Right kidney (tissue), 1 donor: Measurements from ENCODE around the gene CD200R1.
"Not testable (repeated sequence)": the region's sequence is repeated elsewhere in the genome, so short reads cannot be mapped to it uniquely, and the experiment has no call there.

Experiments
- DNase-seq: peaks from one replicate; pipeline ENCODE4 v3.0.0-alpha.2; 2016

The CD200R1 gene

DNA sequence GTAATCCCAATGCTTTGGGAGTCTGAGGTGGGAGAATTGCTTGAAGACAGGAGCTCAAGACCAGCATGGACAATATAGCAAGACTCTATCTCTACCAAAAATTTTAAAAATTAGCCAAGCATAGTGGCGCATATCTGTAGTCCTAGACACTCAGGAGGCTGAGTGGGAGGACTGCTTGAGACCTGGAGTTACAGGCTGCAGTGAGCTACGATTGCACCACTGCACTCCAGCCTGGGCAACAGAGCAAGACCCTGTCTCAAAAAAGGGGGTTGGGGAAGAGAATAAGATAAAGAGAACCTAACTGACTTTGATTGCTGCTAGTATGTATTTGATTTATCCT lies 755 bp downstream of the CD200R1 start:
- DNase-seq = no peak

DNA sequence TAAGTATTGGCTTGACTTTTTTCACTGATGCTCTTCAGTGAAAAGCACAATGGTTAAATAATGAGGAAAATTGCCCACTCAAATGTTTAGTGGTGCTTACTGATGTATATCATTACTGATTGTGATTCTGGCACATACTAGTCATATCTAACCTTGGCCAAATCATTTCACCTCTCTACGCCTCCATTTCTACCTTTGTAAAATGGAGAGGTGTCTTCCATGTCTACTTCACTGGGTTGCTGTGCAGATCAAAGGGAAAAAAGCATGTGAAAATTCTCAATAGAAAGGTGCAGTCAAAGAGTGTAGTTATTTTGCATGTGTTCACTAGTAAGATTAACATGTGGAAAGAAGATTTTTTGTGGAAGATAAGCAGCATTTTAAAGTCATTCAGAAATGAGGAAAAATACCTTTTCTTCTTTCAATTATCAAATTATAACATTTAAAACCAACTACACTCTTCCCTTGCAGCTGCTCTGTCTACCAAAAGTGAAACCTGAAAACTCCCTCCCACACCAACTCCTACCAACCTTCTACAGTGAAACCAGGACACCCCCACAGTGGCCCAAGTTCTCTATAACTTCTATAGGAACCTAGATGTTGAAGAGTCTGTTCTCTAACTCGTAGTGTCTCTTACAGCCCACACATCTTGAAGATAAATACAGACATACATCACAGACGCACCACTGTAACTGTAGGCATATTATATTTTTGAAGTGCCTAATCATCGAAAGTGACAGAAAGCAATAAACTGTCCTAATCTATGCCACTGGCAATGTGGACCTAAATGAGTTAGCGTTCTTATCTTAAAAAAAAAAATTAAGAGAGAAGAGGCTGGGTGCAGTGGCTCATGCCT lies 1.4 kb downstream of the CD200R1 start:
- no peak for DNase-seq

DNA sequence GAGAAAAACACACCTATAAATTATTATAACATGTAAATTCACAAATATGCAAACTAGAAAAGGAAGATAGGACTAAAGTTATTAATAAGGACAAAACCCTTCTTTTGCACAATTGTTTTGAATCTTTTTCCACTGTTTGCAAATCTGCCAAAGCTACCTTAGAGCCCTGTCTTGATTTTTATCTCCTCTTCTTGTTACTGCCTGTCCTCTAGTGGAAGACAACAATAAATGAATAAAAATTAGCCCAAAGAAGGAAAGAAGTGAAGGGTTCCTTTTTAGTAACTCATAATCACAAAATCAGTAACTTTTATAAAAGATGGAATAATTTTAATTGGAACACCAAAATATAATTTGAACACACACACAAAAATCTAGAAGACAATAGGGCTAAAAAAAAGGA lies 2.7 kb downstream of the CD200R1 start:
- no peak for DNase-seq

DNA sequence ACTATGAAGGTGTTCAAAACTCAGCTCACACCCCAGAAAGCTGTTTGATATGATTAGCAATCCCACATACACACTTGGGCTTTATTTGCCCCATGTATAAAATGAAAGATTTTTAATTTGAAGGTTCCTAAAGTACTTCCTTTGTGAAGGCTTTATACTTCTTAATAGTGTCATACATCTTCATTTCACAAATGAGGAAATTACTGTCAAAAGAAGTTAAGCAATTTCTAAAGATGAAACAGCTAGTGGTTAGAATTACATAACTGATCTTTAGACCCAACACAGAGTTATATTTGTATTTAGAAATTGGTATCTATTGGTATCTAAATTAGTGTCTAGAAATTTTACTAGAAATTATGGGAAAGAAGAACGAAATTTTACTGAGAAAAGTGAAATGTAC lies 7.1 kb downstream of the CD200R1 start:
- DNase-seq = no peak

DNA sequence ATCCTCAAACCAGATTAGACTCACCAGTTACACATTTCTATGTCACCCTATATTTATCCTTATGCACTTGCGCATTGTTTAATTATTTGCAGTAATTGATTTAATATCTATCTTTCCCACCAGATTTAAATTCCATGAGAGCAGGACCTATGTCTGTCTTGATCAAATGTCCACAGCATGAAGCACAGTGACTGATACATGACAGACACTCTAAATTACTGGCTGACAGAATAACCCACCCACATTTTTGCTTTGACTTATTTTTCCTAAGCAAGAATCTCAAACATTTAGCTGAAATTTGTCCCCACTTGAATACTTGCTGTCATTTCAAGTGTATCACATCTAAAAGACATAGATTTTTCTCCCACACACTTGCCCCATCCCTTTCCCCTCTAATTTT lies 7.5 kb downstream of the CD200R1 start:
- DNase-seq = no peak

DNA sequence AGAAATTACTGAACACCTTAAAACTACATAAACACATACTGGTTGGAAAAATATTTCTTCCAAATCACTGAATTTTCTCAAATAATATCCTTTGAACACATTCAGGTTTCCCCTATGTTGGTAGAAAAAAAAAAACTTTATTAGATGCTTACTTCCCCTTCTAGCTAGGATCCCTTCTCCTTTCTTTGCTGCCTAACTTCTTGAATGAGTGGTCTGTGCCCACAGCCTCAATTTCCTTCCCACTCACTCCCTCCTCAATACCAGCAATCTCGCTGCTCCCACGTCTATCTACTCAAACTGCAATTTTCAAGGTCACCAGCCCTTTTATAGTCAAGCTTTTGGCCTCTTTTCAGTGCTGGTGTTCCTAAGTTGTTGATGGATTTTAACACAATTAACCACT lies 8.3 kb downstream of the CD200R1 start:
- no peak for DNase-seq

DNA sequence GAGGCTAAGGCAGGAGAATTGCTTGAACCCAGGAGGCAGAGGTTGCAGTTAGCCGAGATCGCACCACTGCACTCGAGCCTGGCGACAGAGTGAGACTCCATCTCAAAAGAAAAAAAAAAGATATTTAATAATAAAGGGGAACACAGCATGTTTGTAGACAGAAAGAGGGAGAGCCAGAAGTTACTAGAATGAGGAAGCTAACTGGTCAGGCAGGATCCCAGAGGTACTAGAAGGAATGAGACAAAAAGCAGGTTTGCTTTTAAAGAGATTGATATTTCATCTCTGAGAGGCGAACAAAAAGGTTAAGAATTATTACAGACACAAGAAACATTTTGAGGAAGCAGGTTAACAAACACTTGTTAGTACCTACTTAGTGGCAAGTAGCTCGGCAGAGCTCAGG lies 9.2 kb downstream of the CD200R1 start:
- no peak for DNase-seq

DNA sequence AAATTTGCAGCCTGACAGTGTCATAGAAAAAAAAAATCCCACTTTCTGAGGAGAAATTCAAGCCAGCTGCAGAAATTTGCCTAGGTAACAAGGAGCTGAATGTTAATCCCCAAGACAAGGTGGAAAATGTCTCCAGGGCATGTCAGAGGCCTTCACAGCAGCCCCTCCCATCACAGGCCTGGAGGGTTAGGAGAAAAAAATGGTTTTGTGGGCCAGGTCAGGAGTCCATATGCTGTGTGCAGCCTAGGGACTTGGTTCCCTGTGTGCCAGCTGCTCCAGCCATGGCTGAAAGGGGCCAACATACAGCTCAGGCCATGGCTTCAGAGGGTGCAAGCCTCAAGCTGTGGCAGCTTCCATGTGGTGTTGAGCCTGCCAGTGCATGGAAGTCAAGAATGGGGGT lies 11.2 kb downstream of the CD200R1 start:
- no peak for DNase-seq

DNA sequence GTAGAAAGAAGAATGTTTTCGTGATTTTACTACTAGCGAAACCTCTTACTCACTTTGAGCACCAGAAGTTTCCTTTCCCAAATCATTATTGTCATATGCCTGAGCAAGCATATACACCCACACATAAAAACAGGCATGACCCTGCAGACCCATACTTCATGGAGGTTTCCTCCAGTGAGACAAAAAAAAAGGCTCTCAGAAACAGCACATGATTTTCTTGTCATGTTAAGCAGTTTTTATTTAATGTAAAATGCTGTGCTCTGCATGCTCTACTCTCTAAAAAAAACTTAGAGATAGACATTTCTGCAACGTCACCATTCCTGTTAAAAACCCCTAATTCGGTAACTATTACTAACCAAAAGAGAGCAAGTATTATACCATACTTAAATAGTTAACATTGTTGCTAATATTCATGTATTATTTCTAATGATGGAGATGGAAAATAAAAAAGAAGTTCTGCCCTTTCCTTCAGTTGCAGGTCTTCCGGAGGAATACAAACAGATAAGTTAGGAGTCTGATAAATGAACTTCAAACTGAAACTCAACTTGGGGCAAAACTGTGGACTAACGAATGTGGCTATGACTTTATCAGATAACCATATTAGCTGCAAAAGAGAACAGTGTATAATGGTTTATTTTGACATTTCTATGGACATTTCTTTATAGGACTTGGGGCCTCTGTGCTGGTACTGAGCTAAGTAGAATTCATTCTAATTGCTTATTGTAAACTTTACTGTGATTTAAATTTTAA lies 15.9 kb downstream of the CD200R1 start:
- DNase-seq = no peak

DNA sequence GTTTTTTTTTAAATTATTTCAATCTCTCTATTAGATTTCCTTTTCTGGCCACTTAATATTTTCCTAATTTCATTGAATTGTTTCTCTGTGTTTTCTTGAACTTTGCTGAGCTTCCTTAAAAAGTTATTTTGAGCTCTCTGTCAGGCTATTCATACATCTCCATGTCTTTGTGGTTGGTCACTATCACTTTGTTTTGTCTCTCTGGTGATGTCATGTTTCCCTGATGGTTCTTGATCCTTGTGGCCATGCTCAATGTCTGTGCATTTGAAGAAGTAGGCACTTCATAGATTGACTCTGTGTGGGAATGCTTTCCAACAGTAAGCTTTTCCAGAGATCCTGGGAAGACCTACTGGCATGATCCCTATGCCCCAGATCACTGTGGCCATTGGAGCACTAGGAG lies 18.6 kb downstream of the CD200R1 start:
- DNase-seq = no peak

DNA sequence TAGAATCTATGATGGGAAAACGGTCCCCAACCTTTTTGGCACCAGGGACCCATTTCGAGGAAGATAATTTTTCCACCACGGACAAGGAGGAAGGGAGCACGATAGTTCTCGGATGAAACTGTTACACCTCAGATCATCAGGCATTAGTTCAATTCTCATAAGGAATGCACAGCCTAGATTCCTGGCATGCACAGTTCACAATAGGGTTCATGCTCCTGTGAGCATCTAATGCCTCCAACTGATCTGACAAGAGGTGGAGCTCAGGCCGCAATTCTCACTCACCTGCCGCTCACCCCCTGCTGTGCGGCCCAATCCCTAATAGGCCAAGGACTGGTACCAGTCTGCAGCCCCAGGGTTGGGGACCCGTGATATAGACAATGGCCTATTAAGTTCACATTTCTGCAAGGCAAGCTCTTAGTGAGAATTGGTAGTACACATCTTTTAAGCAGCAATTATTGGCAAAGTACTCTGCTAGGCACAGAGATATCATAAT lies 26.5 kb downstream of the CD200R1 start:
- DNase-seq = no peak

DNA sequence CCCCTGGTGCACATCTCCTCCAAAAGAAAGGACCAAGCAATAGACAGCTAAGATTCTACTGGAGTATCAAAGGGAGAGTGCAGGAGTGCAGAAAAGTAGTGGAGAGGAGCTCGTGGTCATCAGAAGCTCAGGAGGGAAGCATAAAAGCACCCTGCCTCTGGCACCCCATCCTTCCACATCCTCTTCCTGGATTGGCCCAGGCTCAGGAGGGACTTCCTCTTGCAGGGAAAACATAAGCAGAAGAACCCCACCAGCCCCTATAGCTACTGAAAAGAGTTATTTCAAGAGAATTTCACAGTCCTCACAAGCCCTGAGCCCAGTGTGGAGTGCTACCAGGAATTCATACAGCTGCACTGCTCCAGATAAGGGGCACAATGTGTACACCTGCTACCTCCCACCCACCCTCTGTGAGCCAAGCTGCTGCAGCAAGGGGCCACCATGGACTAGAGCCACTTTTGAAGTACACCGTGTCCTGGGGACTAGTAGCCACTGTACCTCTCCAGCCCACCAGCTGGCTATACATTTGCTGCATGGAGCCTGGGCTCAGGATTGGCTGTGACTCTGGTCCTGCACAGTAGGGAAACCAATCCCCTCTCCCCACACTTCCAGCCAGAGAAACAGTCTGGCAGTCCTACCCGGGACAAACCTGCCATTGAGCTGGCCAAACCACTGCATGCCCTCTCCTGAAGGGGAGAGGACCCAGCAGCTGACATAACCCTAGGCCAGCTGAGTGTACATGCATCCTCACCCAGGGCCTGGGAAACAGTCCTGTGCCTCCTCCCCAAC lies 43.0 kb downstream of the CD200R1 start:
- DNase-seq = no peak

DNA sequence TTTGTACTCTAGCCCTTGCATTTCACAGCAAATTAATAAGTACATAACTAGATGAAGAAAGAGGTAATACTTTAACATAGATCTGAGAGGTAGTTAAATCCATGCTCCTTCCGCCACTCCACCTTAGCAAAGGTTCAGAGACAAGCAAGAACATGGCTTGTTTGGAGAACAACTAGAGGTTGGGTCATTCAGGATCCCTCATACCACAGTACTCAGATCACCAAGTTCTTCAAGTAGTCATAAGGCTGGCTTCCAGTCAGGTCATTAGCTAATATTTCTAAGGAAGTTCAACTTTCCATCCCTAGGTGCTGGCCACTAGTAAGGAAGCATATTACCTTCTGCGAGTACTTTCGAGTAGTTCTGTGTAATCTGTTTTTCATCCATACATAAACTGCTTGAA lies 44.1 kb downstream of the CD200R1 start:
- DNase-seq = no peak

DNA sequence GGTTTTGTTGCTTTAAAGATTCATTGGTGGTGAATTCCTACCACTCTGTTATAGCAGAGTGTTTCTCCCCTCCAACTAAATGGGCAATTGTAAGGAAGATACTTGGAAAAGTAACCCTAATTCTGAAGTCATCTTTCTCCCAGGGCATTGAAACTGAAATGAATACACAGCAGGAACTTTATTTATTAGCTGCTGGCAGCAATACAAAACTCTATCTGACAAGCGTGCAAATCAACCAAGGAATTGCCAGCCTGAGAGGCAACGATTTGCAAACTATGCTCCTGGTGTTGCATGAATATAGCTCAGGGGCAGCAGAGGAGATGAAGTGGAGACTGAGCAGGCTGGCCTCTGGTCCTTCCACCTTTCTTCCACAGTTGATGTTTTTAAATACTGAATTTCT lies 48.9 kb downstream of the CD200R1 start:
- DNase-seq = no peak

DNA sequence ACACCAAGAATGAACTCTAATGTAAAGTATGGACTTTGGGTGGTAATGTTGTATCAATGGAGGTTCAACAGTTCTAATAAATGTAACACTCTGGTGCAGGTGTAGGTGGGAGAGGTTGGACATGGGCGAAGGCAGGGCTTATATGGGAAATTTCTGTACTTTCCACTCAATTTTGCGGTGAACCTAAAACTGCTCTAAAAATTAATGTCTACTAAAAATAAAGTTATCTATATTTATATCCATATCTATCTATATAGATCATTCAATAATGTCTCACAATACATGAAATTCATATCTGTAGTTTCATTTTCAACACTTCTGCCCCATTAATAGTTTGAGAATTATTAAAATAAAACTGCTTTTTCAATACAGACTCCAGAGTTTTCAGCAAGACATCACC lies 49.3 kb downstream of the CD200R1 start:
- DNase-seq = no peak

DNA sequence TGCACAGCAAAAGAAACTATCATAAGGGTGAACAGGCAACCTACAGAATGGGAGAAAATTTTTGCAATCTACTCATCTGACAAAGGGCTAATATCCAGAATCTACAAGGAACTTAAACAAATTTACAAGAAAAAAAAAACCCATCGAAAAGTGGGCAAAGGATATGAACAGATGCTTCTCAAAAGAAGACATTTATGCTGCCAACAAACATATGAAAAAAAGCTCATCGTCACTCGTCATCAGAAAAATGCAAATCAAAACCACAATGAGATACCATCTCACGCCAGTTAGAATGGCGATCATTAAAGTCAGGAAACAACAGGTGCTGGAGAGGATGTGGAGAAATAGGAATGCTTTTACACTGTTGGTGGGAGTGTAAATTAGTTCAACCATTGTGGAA lies 55.4 kb downstream of the CD200R1 start:
- not testable (repeated sequence) for DNase-seq

DNA sequence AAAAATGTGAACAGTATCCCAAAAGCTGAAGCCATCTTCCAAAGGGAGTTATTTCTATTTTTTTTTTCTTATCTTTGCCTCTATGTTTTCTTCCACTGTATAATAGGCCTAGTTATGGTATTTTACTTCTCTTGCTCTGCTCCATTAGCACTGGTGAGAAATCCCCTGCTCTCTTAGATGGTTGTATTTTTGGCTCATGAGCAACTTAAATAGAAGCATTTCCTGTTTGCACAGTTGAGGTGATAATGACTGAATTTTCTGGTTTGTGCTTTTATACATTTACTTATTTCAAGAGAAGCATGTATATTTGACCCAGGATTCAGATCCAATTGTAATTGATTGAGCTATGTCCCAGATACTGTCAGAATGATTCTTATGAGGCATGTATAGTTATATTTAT lies 66.7 kb downstream of the CD200R1 start:
- no peak for DNase-seq

DNA sequence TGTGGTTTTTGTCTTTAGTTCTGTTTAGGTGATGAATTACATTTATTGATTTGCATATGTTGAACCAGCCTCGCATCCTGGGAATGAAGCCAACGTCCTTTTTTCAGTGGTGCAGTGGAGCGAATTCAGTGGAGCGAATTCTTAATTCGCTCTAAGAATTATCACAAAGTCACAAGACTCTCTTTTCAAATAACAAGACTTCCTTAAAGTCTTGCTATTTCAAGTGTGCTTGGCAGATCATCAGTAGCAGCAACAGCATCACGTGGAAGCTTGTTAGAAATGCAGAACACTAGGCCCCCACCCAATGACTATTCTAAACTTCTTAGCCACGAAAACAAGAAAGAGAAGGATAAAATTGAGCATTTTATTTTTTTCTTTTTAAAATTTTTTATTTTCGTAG lies 70.1 kb downstream of the CD200R1 start:
- no peak for DNase-seq

DNA sequence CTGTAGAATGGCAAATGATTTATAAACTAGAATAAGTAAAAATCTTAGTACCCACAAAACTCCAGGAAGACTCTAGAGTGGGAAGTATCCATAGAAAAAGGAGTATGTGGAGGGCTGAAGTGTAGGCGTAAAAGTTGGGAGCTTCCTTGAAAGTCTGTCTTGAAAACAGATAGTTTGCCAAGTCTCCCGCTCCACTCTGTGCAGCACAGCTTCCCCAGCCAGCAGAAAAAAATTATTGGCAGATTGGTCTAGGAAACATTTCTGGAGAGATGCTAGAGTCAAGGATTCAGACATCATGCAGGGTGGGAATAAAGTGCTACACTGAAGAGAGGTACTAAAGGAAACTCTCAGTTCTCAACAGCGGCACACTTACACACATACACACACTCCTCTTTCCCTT lies 74.8 kb downstream of the CD200R1 start:
- no peak for DNase-seq

DNA sequence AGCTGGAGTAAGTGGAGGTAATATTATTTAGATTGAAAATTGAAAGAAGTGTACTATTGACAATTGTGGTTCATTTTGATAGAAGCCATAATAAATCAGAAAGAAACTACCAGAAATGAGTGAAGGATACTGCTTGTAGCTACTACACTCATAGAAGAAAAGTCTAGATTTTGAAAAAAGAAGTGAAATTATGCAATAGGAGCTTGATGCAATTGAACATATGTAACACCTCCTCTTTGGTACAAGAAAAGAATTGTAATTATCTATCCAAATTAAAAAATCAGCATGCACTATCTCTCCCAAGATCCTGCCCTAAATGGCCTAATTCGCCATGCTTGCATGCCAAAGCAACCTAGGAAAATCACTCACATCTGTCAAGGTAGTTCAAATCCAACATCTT lies 77.1 kb downstream of the CD200R1 start:
- DNase-seq = no peak

DNA sequence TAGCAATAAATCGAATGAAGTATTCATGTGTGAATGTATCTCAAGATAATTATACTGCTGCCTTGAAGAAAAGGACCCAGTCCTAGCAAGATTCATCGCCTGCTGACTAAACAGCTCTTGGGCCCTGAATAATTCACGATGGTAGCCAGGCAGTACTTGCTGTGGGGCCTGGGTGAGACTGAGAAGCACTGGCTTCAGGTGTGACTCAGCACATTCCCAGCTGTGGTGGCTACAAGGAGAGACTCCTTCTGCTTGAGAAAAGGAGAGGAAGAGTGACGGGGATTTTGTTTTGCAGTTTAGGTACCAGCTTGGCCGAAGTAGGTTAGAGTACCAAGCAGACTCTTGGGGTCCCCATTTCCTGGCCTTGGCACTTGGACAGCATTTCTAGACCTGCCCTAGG lies 80.6 kb downstream of the CD200R1 start:
- DNase-seq = no peak

DNA sequence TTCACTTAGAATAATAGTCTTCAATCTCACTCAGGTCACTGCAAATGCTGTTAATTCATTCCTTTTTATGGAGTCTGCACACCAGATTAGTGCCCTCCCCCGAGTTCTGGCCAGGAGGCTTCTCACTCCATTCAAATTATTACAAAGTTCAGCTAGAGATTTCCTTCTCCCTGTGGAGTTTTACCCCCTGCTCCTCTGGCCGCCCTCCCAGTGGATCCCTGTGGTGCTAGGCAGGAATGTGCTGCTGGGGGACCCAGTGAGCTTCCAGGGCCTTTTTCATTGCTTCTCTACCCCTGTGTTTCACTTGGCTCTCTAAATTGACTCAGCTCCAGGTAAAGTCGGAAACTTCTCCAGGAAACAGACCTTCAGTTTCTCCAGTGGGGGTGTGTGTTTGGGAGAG lies 85.5 kb downstream of the CD200R1 start:
- DNase-seq = no peak
